Measurements from ENCODE around the gene SCUBE2. TPM values are rescaled to one million over a fixed set of nuclear protein-coding genes. Genes with fewer than 3 reads are reported as not detected.
"Not testable (repeated sequence)": the region's sequence is repeated elsewhere in the genome, so short reads cannot be mapped to it uniquely, and the experiment has no call there.

SCUBE2 gene
- total and polyA plus RNA-seq, 4 donors = 2.4 to 6.0 (median 3.8) TPM

GRCh38 chr11:9118277-9118676, 26.9 kb upstream of the SCUBE2 start:
- no peaks in the 10 kb centered on the region for H3K4me1 ChIP-seq (ENCODE audit: control insufficient read depth in 1 of 2, insufficient read depth in 2 of 2, low read length in 2 of 2)
- no peak for ATAC-seq (ENCODE audit: low FRiP score)
- H3K27me3 ChIP-seq (ENCODE audit: control insufficient read depth in 1 of 2, insufficient read depth in 2 of 2, low read length in 1 of 2) = no peaks in the 10 kb centered on the region

GRCh38 chr11:9112075-9112474, 20.7 kb upstream of the SCUBE2 start:
- no peak overlapping the region for H3K27ac ChIP-seq (ENCODE audit: low read depth in 1 of 2, low read length in 2 of 2)
- no peaks in the 10 kb centered on the region for H3K9me3 ChIP-seq (ENCODE audit: control insufficient read depth, low read length)
- WGBS, 2 donors = 97 to 99% methylated on average over 2 of the region's 2 CpGs
- no peak for DNase-seq
- no peaks in the 10 kb centered on the region for H3K36me3 ChIP-seq (ENCODE audit: control insufficient read depth in 1 of 2, insufficient read depth in 2 of 2, low read length in 1 of 2)
- no peak for ATAC-seq (ENCODE audit: low FRiP score)
- H3K27me3 ChIP-seq (ENCODE audit: control insufficient read depth in 1 of 2, insufficient read depth in 2 of 2, low read length in 1 of 2) = no peaks in the 10 kb centered on the region
- intact Hi-C loops (cut with DNase I) = no loop called here
- no peak overlapping the region for H3K4me3 ChIP-seq (ENCODE audit: low read length in 2 of 2)
- H3K4me1 ChIP-seq (ENCODE audit: control insufficient read depth in 1 of 2, insufficient read depth in 2 of 2, low read length in 2 of 2) = no peaks in the 10 kb centered on the region

More at GRCh38 chr11:9118277-9118676, 26.9 kb upstream of the SCUBE2 start:
- H3K27ac ChIP-seq (ENCODE audit: low read depth in 1 of 2, low read length in 2 of 2) = no peak overlapping the region
- H3K4me3 ChIP-seq (ENCODE audit: low read length in 2 of 2) = no peak overlapping the region
- DNase-seq = no peak
- intact Hi-C loops (cut with DNase I) = no loop called here
- no peaks in the 10 kb centered on the region for H3K36me3 ChIP-seq (ENCODE audit: control insufficient read depth in 1 of 2, insufficient read depth in 2 of 2, low read length in 1 of 2)
- H3K9me3 ChIP-seq (ENCODE audit: control insufficient read depth, low read length) = no peaks in the 10 kb centered on the region
- 94 to 96% methylated on average over 2 of the region's 2 CpGs for WGBS, 2 donors

GRCh38 chr11:9109858-9110731, 18.7 kb upstream of the SCUBE2 start:
- intact Hi-C loops (cut with DNase I) = no loop called here
- Histone ChIP-seq H3K4me3 (ENCODE audit: low read length in 2 of 2) (no peak overlapping the region), H3K27me3 (ENCODE audit: control insufficient read depth in 1 of 2, insufficient read depth in 2 of 2, low read length in 1 of 2) (no peaks in the 10 kb centered on the region), H3K9me3 (ENCODE audit: control insufficient read depth, low read length) (no peaks in the 10 kb centered on the region), H3K36me3 (ENCODE audit: control insufficient read depth in 1 of 2, insufficient read depth in 2 of 2, low read length in 1 of 2) (no peaks in the 10 kb centered on the region), H3K27ac (ENCODE audit: low read depth in 1 of 2, low read length in 2 of 2) (no peak overlapping the region), H3K4me1 (ENCODE audit: control insufficient read depth in 1 of 2, insufficient read depth in 2 of 2, low read length in 2 of 2) (no peaks in the 10 kb centered on the region)
- ATAC-seq (ENCODE audit: low FRiP score) = no peak
- WGBS, 2 donors = 94% methylated on average over 3 of the region's 3 CpGs
- DNase-seq = no peak

- no peak for DNase-seq
- 95 to 98% methylated on average over 7 of the region's 7 CpGs for WGBS, 2 donors
- no peaks in the 10 kb centered on the region for H3K27me3 ChIP-seq (ENCODE audit: control insufficient read depth in 1 of 2, insufficient read depth in 2 of 2, low read length in 1 of 2)
- ATAC-seq (ENCODE audit: low FRiP score) = no peak
- no peaks in the 10 kb centered on the region for H3K4me1 ChIP-seq (ENCODE audit: control insufficient read depth in 1 of 2, insufficient read depth in 2 of 2, low read length in 2 of 2)
- no peak overlapping the region for H3K4me3 ChIP-seq (ENCODE audit: low read length in 2 of 2)
- no peaks in the 10 kb centered on the region for H3K9me3 ChIP-seq (ENCODE audit: control insufficient read depth, low read length)
- no peaks in the 10 kb centered on the region for H3K36me3 ChIP-seq (ENCODE audit: control insufficient read depth in 1 of 2, insufficient read depth in 2 of 2, low read length in 1 of 2)
- intact Hi-C loops (cut with DNase I) = no loop called here
- no peak overlapping the region for H3K27ac ChIP-seq (ENCODE audit: low read depth in 1 of 2, low read length in 2 of 2)
Measured at GRCh38 chr11:9104580-9104979, 13.2 kb upstream of the SCUBE2 start.

- WGBS, 2 donors = 89 to 91% methylated on average over 7 of the region's 7 CpGs
- Histone ChIP-seq H3K9me3 (ENCODE audit: control insufficient read depth, low read length) (no peaks in the 10 kb centered on the region), H3K27me3 (ENCODE audit: control insufficient read depth in 1 of 2, insufficient read depth in 2 of 2, low read length in 1 of 2) (no peaks in the 10 kb centered on the region), H3K27ac (ENCODE audit: low read depth in 1 of 2, low read length in 2 of 2) (no peak overlapping the region), H3K36me3 (ENCODE audit: control insufficient read depth in 1 of 2, insufficient read depth in 2 of 2, low read length in 1 of 2) (no peaks in the 10 kb centered on the region), H3K4me1 (ENCODE audit: control insufficient read depth in 1 of 2, insufficient read depth in 2 of 2, low read length in 2 of 2) (no peaks in the 10 kb centered on the region), H3K4me3 (ENCODE audit: low read length in 2 of 2) (no peak overlapping the region)
- intact Hi-C loops (cut with DNase I) = no loop called here
- DNase-seq = no peak
- no peak for ATAC-seq (ENCODE audit: low FRiP score)
Measured at GRCh38 chr11:9103542-9104276, 12.3 kb upstream of the SCUBE2 start.

- H3K36me3 ChIP-seq (ENCODE audit: control insufficient read depth in 1 of 2, insufficient read depth in 2 of 2, low read length in 1 of 2) = no peaks in the 10 kb centered on the region
- no peaks in the 10 kb centered on the region for H3K27me3 ChIP-seq (ENCODE audit: control insufficient read depth in 1 of 2, insufficient read depth in 2 of 2, low read length in 1 of 2)
- intact Hi-C loops (cut with DNase I) = no loop called here
- no peak overlapping the region for H3K4me3 ChIP-seq (ENCODE audit: low read length in 2 of 2)
- WGBS, 2 donors = 94 to 95% methylated on average over 4 of the region's 4 CpGs
- no peak overlapping the region for H3K27ac ChIP-seq (ENCODE audit: low read depth in 1 of 2, low read length in 2 of 2)
- DNase-seq (no peak), ATAC-seq (ENCODE audit: low FRiP score) (no peak)
- H3K4me1 ChIP-seq (ENCODE audit: control insufficient read depth in 1 of 2, insufficient read depth in 2 of 2, low read length in 2 of 2) = no peaks in the 10 kb centered on the region
- H3K9me3 ChIP-seq (ENCODE audit: control insufficient read depth, low read length) = no peaks in the 10 kb centered on the region
Measured at GRCh38 chr11:9099617-9100016, 8.2 kb upstream of the SCUBE2 start.

GRCh38 chr11:9098455-9098854, 7.1 kb upstream of the SCUBE2 start:
- H3K4me1 ChIP-seq (ENCODE audit: control insufficient read depth in 1 of 2, insufficient read depth in 2 of 2, low read length in 2 of 2); H3K36me3 ChIP-seq (ENCODE audit: control insufficient read depth in 1 of 2, insufficient read depth in 2 of 2, low read length in 1 of 2); ATAC-seq (ENCODE audit: low FRiP score); intact Hi-C loops (cut with DNase I); DNase-seq; H3K9me3 ChIP-seq (ENCODE audit: control insufficient read depth, low read length); H3K27ac ChIP-seq (ENCODE audit: low read depth in 1 of 2, low read length in 2 of 2); H3K27me3 ChIP-seq (ENCODE audit: control insufficient read depth in 1 of 2, insufficient read depth in 2 of 2, low read length in 1 of 2); H3K4me3 ChIP-seq (ENCODE audit: low read length in 2 of 2): not testable (repeated sequence)
- 74 to 96% methylated on average over 2 of the region's 2 CpGs for WGBS, 2 donors

GRCh38 chr11:9097186-9097943, 6.0 kb upstream of the SCUBE2 start:
- DNase-seq; ATAC-seq (ENCODE audit: low FRiP score); H3K9me3 ChIP-seq (ENCODE audit: control insufficient read depth, low read length); H3K27me3 ChIP-seq (ENCODE audit: control insufficient read depth in 1 of 2, insufficient read depth in 2 of 2, low read length in 1 of 2); H3K36me3 ChIP-seq (ENCODE audit: control insufficient read depth in 1 of 2, insufficient read depth in 2 of 2, low read length in 1 of 2); H3K4me1 ChIP-seq (ENCODE audit: control insufficient read depth in 1 of 2, insufficient read depth in 2 of 2, low read length in 2 of 2); H3K4me3 ChIP-seq (ENCODE audit: low read length in 2 of 2); intact Hi-C loops (cut with DNase I); H3K27ac ChIP-seq (ENCODE audit: low read depth in 1 of 2, low read length in 2 of 2): not testable (repeated sequence)
- 92 to 93% methylated on average over 23 of the region's 23 CpGs for WGBS, 2 donors
